HG03039 (cell line): ENCODE results near the gene RASAL3.
"Not testable (repeated sequence)": the region's sequence is repeated elsewhere in the genome, so short reads cannot be mapped to it uniquely, and the experiment has no call there.

Experiments
- ATAC-seq: cut with Tn5 transposase; IDR thresholded peaks from one replicate; pipeline ENCODE4 v1.9.1; 2021; ENCODE audit warnings: mild to moderate bottlenecking, moderate library complexity; ENCODE audit not compliant: unreplicated experiment

RASAL3 gene

DNA sequence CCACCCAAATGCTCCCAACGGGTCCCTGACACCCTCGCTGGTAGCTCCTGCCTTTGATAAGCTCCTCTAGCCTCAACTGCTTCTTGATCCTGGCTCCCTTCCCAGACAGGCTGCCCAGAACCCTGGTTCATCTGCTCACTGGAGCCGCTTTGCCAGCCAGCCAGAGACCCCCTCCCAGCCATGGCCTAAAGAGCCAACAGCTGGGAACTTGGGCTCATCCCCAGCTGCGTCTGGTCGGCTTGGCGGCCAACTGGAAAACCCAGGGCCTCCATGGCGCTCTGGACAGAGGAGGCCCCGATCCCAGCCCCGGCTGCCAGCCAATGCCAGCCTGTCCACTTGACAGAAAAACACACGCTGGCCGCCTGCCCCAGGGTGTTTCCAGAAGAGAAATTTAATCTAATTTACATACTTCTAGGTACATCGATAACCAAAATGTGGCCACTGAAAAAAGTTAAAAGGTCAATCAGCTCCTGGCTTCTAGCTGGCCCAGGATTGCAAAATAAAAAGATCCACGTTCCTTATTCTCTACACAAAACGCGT lies 42.6 kb downstream of the RASAL3 start:
- ATAC-seq: no peak

DNA sequence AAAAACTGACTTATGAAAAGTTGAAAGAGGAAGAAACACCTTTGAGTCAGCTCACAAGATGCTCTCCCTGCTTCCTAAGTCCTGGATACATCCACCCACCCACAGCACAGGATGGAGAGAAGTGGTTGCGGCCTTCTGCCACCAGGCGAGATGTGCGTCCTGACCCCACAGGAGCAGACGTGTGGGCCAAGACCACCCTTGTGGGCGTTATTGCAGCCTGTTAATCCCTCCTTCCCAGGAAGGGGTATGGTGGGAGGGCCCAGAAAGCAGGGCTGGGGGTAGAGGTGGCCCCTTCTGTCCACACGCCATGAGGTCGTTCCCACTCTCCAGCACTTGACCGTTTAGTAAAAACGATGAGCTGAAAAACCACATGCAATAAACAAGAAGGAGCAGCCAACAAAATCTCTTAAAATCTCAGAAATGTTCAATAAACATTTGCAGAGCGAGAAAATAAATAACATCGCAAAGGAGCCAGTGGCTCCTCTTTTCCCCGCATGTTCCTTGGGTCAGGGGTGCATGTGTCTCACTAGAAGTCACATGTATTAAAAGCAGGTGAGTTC lies 43.1 kb downstream of the RASAL3 start:
- no peak for ATAC-seq

GRCh38 chr19:15419413-15420025 lies 44.8 kb downstream of the RASAL3 start:
- no peak for ATAC-seq

GRCh38 chr19:15418579-15419412 lies 45.5 kb downstream of the RASAL3 start, which contains the start of gene AKAP8L:
TSS of gene AKAP8L (minus strand) at chr19:15418988. CDS start at chr19:15418923, 65 bp downstream.
- peak; percentile 91 for ATAC-seq

DNA sequence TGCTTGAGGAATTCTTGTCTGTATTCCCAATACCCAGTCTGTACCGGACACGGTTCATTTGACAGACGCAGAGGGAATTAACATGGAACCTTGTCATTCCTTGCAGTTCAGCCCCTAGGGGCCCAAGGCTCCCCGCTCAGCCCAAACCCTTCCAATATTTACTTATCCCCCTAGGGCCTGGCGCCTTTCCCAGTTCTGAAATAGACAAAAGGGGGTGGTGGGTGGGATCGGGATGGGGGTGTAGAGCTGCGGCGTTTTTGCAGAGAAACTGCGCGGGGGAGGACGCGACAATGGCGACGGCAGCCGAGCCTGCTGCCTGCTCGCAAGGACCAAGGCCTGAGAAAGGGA lies 46.1 kb downstream of the RASAL3 start:
- no peak for ATAC-seq

GRCh38 chr19:15417699-15418098 lies 46.6 kb downstream of the RASAL3 start:
- no peak for ATAC-seq

GRCh38 chr19:15412832-15413231 lies 51.5 kb downstream of the RASAL3 start:
- no peak for ATAC-seq

DNA sequence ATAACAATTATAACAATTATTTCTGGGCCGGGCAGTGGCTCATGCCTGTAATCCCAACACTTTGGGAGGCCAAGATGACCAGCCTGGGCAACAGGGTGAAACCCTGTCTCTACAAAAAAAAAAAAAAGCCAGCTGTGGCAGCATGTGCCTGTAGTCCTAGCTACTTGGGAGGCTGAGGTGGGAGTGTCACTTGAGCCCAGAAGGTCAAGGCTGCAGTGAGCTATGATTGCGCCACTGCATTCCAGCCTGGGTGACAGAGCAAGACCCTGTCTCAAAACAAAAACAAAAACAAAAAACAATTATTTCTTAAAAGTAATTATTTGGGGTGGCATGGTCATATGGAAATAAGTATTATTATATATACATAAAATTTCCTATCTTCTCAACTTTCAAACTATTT lies 53.0 kb downstream of the RASAL3 start:
- not testable (repeated sequence) for ATAC-seq

DNA sequence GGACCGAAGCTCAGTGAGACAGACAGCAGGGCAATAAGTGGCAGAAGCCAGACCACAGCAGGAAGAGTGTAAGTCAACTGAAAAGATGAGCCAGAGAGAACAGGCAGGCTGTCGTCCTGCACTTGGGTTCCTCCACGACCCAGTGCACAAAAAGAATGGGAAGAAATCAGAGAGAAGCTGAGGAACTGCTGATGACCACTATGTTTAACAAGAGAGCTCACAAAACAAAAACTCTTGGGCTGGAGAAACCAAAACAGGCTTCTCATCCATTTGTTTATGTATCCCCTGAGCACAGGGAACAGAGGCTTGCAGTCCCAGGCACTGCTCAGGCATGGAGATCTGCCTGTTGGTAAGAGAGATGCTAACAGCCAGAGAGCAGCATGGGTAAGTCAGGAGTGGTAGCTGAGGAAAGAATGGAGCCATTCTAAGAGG lies 59.5 kb downstream of the RASAL3 start:
- no peak for ATAC-seq

DNA sequence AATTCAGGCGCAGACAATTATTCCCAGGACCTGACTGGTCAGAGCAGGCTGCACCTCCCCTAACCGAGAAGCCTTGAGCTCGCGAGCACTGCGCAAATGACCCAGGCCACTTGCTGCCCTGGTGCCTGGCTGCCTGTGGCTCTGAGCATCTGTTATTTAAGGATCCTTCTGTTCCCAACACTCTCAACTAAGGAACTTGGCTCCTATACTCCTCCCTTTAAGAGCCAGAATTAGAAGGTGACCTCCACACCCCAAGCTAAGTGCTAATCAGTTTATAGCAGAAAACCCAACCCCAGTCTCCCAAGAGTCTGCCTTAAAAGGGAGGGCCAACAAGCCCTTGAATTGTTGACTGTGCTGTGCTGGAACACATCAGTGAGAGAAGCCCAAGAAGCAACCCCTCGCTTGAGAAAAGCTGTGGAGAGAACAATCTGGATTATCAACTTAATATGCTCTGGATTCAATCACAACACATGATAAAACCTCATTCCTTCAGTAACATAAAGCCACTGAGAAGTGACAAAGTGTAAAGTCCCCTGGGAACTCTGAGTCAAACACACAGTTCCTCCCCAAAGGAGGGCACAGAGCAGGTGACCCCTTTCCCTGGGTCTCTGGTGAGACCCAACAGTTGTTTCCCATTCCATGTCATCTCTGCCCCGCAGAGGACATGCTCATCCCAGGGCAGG lies 60.1 kb downstream of the RASAL3 start:
- no peak for ATAC-seq

GRCh38 chr19:15403151-15403531 lies 61.2 kb downstream of the RASAL3 start:
- ATAC-seq: no peak

DNA sequence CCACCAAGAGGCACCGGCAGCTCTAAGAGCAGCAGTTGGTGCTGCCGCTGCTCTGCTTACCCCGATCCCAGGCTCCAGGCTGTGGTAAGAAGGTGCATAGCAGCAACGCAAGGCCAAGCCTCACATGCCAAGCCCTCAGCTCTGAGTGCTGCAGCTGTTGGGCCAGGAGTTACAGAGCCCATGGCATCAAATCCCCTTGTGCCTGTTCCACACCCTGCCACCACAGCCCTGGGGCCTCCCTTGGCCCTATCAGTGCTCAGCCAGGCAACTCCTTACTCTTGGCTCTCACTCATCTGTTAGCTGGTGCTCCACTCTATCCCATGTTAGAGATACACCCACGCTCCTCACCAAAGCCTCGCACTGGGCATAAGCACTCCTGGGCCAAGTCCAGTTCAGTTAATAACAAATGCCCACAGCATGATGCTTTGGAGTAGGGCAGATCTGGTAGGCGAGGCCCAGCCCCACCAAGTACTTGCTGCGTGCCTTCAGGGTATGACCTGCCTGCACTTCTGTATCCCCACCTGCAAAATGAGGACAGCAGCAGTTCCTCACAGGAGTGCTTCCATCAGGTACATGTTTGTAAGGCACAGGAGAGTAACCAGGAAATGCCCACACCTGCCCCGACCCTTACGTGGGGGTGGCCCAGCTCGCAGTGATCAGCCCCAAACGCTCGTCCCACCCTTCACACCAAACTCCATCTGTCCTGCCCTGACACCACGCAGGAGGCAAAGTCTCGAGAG lies 61.8 kb downstream of the RASAL3 start:
- ATAC-seq: no peak
